HepG2 (cell line): ENCODE measurements around the gene ATG13. TPM values are rescaled to one million over a fixed set of nuclear protein-coding genes. Genes with fewer than 3 reads are reported as not detected.

Experiments
- ATAC-seq: fragments of 200-7000 bp; cut with Tn5 transposase; 3 replicates; pipeline ENCODE4 v1.9.1; 2020; ENCODE audit warnings: mild to moderate bottlenecking, moderate library complexity
- BruUV-seq: library from RNA; stranded (reverse); fragments of 400-500 nt; replicated peaks from 2 replicates; lab custom pipeline; 2021; lab: Mats Ljungman, UMichigan
- CTCF ChIA-PET: fragments of 300-600 bp; formaldehyde crosslinking; extraction: SDS; loops from one replicate; lab custom pipeline; 2021; ENCODE audit warnings: low total read pairs, inconsistent platforms, low intra/inter-chr PET ratio; lab: Yijun Ruan, JAX
- POLR2A ChIA-PET: fragments of 350-600 bp; sonication (Branson Sonifier 250); formaldehyde crosslinking; loops from one replicate; lab custom pipeline; 2020; ENCODE audit warnings: antibody characterized with exemption, inconsistent platforms; lab: Yijun Ruan, JAX
- DNase-seq: peaks from one replicate; pipeline ENCODE4 v3.0.0-alpha.2; 2015; ENCODE audit warnings: low spot score
- FAIRE-seq: peaks from 3 replicates; lab custom pipeline; 2011; peaks lifted over from hg19 to GRCh38; lab: Jason Lieb, UNC
- H2AFZ ChIP-seq: one replicate; pipeline ENCODE4 v1.6.1; 2011; ENCODE audit warnings: low read length, inconsistent platforms
- H3K27ac ChIP-seq: fragments of 300-600 bp; 3 replicates; pipeline ENCODE4 v1.8.0; 2011; ENCODE audit warnings: mixed run types, mild to moderate bottlenecking, mixed read lengths, low read length, inconsistent platforms; ENCODE audit not compliant: insufficient read depth; ENCODE audit errors: extremely low read length
- H3K27me3 ChIP-seq, 2 experiments: fragments of 200-600 bp in 1 of 2; 2 replicates in 1 of 2; 3 replicates in 1 of 2; pipeline versions ENCODE4 v1.6.0 to v1.8.0; 2011; ENCODE audit warnings: low read length in 2 of 2, mild to moderate bottlenecking in 2 of 2, moderate library complexity in 2 of 2, inconsistent platforms in 1 of 2; ENCODE audit not compliant: insufficient read depth in 2 of 2, control insufficient read depth in 1 of 2
- H3K36me3 ChIP-seq, 2 experiments: fragments of 200-600 bp in 1 of 2; replicated peaks in 1 of 2; 2 replicates in 1 of 2; 3 replicates in 1 of 2; pipeline versions ENCODE4 v1.5.1 to v1.8.0; 2011; ENCODE audit warnings: low read length in 2 of 2, inconsistent platforms in 1 of 2; ENCODE audit not compliant: insufficient read depth in 2 of 2, control insufficient read depth in 1 of 2
- H3K4me1 ChIP-seq: 2 replicates; pipeline ENCODE4 v1.5.1; 2012; ENCODE audit warnings: low read length, inconsistent platforms; ENCODE audit not compliant: insufficient read depth
- H3K4me2 ChIP-seq: 2 replicates; pipeline ENCODE4 v1.6.0; 2011; ENCODE audit warnings: low read depth, low read length, inconsistent platforms
- H3K4me3 ChIP-seq, 3 experiments: fragments of 200-600 bp in 1 of 3; sonication (generic), shearing (Covaris generic) in 1 of 3; replicated peaks in 1 of 3; 2 replicates each; pipeline ENCODE4 v1.5.1; 2011 to 2016; ENCODE audit warnings: low read length in 3 of 3, inconsistent platforms in 2 of 3, low read depth in 2 of 3, mild to moderate bottlenecking in 2 of 3, control low read depth in 1 of 3, mixed read lengths in 1 of 3; ENCODE audit not compliant: insufficient read depth in 1 of 3
- H3K79me2 ChIP-seq: one replicate; pipeline ENCODE4 v1.6.1; 2011; ENCODE audit warnings: low read length, inconsistent platforms; ENCODE audit not compliant: insufficient read depth
- H3K9ac ChIP-seq: 2 replicates; pipeline ENCODE4 v1.6.0; 2011; ENCODE audit warnings: mild to moderate bottlenecking, low read depth, low read length, inconsistent platforms; ENCODE audit not compliant: insufficient read depth
- H3K9me3 ChIP-seq: 2 replicates; pipeline ENCODE4 v1.5.1; 2012; ENCODE audit warnings: mild to moderate bottlenecking, low read length
- H4K20me1 ChIP-seq: 2 replicates; pipeline ENCODE4 v1.6.0; 2011; ENCODE audit warnings: inconsistent platforms, mild to moderate bottlenecking, low read length, moderate library complexity; ENCODE audit not compliant: insufficient read depth
- DNMT3B ChIP-seq: conservative IDR thresholded peaks from 2 replicates; pipeline ENCODE4 v1.6.1; 2016; ENCODE audit warnings: missing biosample characterization, control low read depth
- FOXK2 ChIP-seq: fragments of 450-650 bp; IDR thresholded peaks from 2 replicates; pipeline ENCODE4 v1.6.1; 2016
- HES4 ChIP-seq: sonication (generic); formaldehyde crosslinking; IDR thresholded peaks from 2 replicates; pipeline ENCODE4 v1.9.0; 2021; ENCODE audit warnings: mild to moderate bottlenecking, missing genetic modification reagents, borderline replicate concordance
- MBNL3 ChIP-seq: fragments of 250-450 bp; sonication (Bioruptor Pico); conservative IDR thresholded peaks from 2 replicates; pipeline ENCODE4 v1.8.0; 2022; ENCODE audit warnings: mild to moderate bottlenecking, inconsistent platforms
- PAXIP1 ChIP-seq: sonication (generic); formaldehyde crosslinking; conservative IDR thresholded peaks from 2 replicates; pipeline ENCODE4 v1.4.0; 2020; ENCODE audit warnings: mild to moderate bottlenecking, missing genetic modification reagents, moderate library complexity
- REXO4 ChIP-seq: sonication (generic); formaldehyde crosslinking; IDR thresholded peaks from 2 replicates; pipeline ENCODE4 v1.8.0; 2022; ENCODE audit warnings: missing genetic modification reagents, mild to moderate bottlenecking, borderline replicate concordance
- SP4 ChIP-seq: sonication (generic); formaldehyde crosslinking; IDR thresholded peaks from 2 replicates; pipeline ENCODE4 v1.8.1; 2023; ENCODE audit warnings: mild to moderate bottlenecking, missing genetic modification reagents
- TBL1XR1 ChIP-seq: fragments of 150-350 bp; IDR thresholded peaks from 2 replicates; pipeline ENCODE4 v1.6.1; 2014; ENCODE audit warnings: borderline replicate concordance, low read length; ENCODE audit not compliant: partially characterized antibody
- TCF7L2 ChIP-seq: IDR thresholded peaks from 2 replicates; pipeline ENCODE4 v1.6.1; 2011; ENCODE audit warnings: mild to moderate bottlenecking, low read depth, low read length, moderate library complexity
- ZNF317 ChIP-seq: sonication (generic); formaldehyde crosslinking; IDR thresholded peaks from 2 replicates; pipeline ENCODE4 v1.5.0; 2020; ENCODE audit warnings: mild to moderate bottlenecking, missing genetic modification reagents
- ZNF563 ChIP-seq: sonication (generic); formaldehyde crosslinking; IDR thresholded peaks from 2 replicates; pipeline ENCODE4 v1.8.0; 2022; ENCODE audit warnings: mild to moderate bottlenecking, moderate library complexity, missing genetic modification reagents
- ZNF761 ChIP-seq: sonication (generic); formaldehyde crosslinking; conservative IDR thresholded peaks from 2 replicates; pipeline ENCODE4 v1.4.0; 2020; ENCODE audit warnings: mild to moderate bottlenecking, missing genetic modification reagents
- WGBS: methylation state at CpG from one replicate; pipeline ENCODE4 v1.1.6; 2017; ENCODE audit warnings: low lambda C conversion rate; 5-methylcytosine and 5-hydroxymethylcytosine counted together
- in situ Hi-C: cut with HindIII; loops from 2 replicates; pipeline ENCODE4 v1.10.0; 2017; ENCODE audit warnings: low pct_unique_long_range_greater_than_20kb; ENCODE audit not compliant: extremely low pct_ligation_motif_present
- intact Hi-C: fragments of 100-400 bp; cut with micrococcal nuclease; formaldehyde crosslinking; loops from one replicate; pipeline ENCODE4 v1.10.0; 2022; ENCODE audit not compliant: unreplicated experiment
- polyA plus RNA-seq, 8 experiments: library from polyadenylated mRNA; depleted of rRNA in 3 of 8; stranded (reverse) in 7 of 8; unstranded in 1 of 8; fragments of >200 nt; fragmentation: Illumina TruSeq in 4 of 8; extraction: Trizol in 4 of 8; gene quantifications; 2 replicates each; pipeline versions ENCODE4 v1.2.1 to v1.2.3, GENCODE V29; 2011 to 2016; ENCODE audit warnings: low read depth in 4 of 8, missing spikeins in 1 of 8, mixed read lengths in 1 of 8; ENCODE audit not compliant: insufficient read depth in 1 of 8
- total RNA-seq, 5 experiments: library from RNA; depleted of rRNA; stranded (reverse); fragments of >200 nt; fragmentation: Illumina TruSeq; extraction: Trizol; gene quantifications; 2 replicates each; pipeline ENCODE4 v1.2.3, GENCODE V29; 2016; ENCODE audit warnings: low read depth in 1 of 5

The ATG13 gene
- total and polyA plus RNA-seq, 2 of the 13 experiments (the other 11 are each of a cell fraction or from before 2014, with no cell fraction given) = 55.0 to 77.3 TPM

GRCh38 chr11:46679241-46680163 lies 62.1 kb downstream of the ATG13 start:
- Histone ChIP-seq H3K4me2 (no peak overlapping the region), H4K20me1 (no peaks in the 10 kb centered on the region), H3K36me3 (peaks cover 27 to 50% of the 10 kb centered on the region in 2 experiments), H3K27ac (no peak overlapping the region), H3K4me1 (peaks cover 21% of the 10 kb centered on the region)
- DNase-seq (no peak), FAIRE-seq (no peak)
- WGBS = 93% methylated on average over 10 of the region's 26 CpGs
- TF ChIP-seq DNMT3B = no peak
- no peak for TF ChIP-seq TBL1XR1
- TF ChIP-seq SP4 (CRISPR knock-in tag) = no peak
- TF ChIP-seq, all 625 proteins: peak for 0
- intact Hi-C loops = no loop called here
- ATAC-seq = no peak
- POLR2A ChIA-PET = interaction anchor here (1.0 kb wide), 1 partner anchor 63 kb away, joined by 4 read pairs; no protein-coding TSS in a partner anchor
- no peak overlapping the region for H3K4me3 ChIP-seq
- H3K27me3 ChIP-seq = no peaks in the 10 kb centered on the region
- no peak overlapping the region for H3K9ac ChIP-seq
- BruUV-seq = no TSS peak
- in situ Hi-C loops = no loop called here
- CTCF ChIA-PET = no interaction called here
- H2AFZ ChIP-seq = no peak overlapping the region
- no peaks in the 10 kb centered on the region for H3K79me2 ChIP-seq
- no peaks in the 10 kb centered on the region for H3K9me3 ChIP-seq

- no TSS peak for BruUV-seq
- no peak overlapping the region for H3K4me3 ChIP-seq
- no peak for ATAC-seq
- H2AFZ ChIP-seq = no peak overlapping the region
- no peak overlapping the region for H3K4me2 ChIP-seq
- in situ Hi-C loops = no loop called here
- no peak overlapping the region for H3K9ac ChIP-seq
- H3K9me3 ChIP-seq = no peaks in the 10 kb centered on the region
- DNase-seq = no peak
- ChIA-PET POLR2A (interaction anchor here (1.2 kb wide), 1 partner anchor 39 kb away, joined by 3 read pairs; the partner anchor contains the start of gene F2), CTCF (no interaction called here)
- 97% methylated on average over 4 of the region's 21 CpGs for WGBS
- no peak for FAIRE-seq
- H4K20me1 ChIP-seq = no peaks in the 10 kb centered on the region
- no peaks in the 10 kb centered on the region for H3K27me3 ChIP-seq
- H3K27ac ChIP-seq = no peak overlapping the region
- peaks cover 13% of the 10 kb centered on the region for H3K4me1 ChIP-seq
- H3K36me3 ChIP-seq = peaks cover 27 to 50% of the 10 kb centered on the region in 2 experiments
- H3K79me2 ChIP-seq = no peaks in the 10 kb centered on the region
- intact Hi-C loops = no loop called here
- no peak for TF ChIP-seq HES4
- no peak for TF ChIP-seq MBNL3
- no peak for TF ChIP-seq ZNF563
- TF ChIP-seq ZNF317 (CRISPR knock-in tag) = no peak
- TF ChIP-seq TCF7L2 = no peak
- TF ChIP-seq ZNF761 (CRISPR knock-in tag) = no peak
- TF ChIP-seq FOXK2 = no peak
- no peak for TF ChIP-seq PAXIP1
- no peak for TF ChIP-seq REXO4
Observed at GRCh38 chr11:46680164-46680760, 62.9 kb downstream of the ATG13 start.
